ENCODE results near the gene HIBADH.

HIBADH gene

DNA sequence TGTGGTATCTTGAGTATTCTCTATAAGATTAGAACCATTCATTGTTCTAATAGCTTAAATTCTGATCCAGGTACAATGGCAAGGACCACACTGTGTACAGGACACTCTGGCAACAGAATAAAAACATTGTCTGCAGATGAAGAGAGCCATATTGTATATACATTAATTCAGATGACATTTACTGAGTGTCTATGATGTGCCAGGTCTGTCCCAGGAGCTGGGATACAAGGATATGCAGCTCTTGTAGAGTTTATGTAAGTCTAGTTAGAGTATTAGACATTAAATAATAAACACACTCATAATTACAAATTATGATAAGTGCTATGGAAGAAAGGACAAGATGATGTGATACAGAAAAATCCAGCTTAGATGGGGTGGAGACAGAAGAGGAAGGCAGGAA, 184.1 kb downstream of the HIBADH start:
- no peak for DNase-seq

DNA sequence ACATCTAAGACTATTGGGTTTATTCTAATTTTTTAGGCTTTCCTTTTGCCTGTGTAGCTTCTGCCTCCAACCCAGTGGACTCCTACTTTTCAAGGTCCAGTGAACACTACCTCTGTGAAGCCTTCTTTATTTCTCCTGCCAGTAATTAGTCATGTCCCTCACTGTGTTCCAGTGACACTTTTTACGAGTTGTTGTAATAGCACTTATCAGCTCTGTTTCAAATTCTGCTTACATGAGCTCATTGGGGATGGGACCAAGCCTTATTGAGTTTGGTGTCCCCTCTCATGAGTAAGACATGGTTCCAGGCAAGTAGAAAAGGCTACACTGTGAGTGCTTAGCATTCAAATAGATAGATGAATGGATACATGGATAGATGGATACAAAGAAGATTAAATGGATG, 184.6 kb downstream of the HIBADH start:
- DNase-seq, result no peak

DNA sequence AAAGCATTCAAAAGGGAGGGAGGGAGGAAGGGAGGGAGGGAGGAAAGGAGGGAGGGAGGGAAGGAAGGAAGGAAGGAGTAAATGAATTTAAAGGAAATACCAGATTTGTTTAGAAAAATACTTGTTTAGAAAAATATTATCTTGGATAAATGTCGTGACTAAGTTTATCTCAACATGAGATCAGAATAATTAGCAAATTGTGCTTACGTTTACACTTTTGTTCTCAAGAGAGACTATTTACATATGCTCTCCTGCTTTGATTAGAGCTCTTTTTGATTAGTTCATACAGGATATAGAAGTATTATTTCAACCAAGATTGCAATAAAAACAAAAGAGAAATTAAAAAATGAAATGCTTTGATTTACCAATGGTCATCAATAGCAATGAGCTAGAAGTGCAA, 186.2 kb downstream of the HIBADH start:
- DNase-seq, result no peak

Data from suppressor macrophage treated with lipopolysaccharide for 1 hour (primary cell).